IPS DF 4.7 (cell line): Measurements from ENCODE around the gene TMEM213.

ENCODE experiments used
- DNase-seq: peaks from one replicate; pipeline ENCODE4 v3.0.0-alpha.2; 2013; ENCODE audit warnings: low spot score; ENCODE audit errors: extremely low read depth

Gene TMEM213

DNA sequence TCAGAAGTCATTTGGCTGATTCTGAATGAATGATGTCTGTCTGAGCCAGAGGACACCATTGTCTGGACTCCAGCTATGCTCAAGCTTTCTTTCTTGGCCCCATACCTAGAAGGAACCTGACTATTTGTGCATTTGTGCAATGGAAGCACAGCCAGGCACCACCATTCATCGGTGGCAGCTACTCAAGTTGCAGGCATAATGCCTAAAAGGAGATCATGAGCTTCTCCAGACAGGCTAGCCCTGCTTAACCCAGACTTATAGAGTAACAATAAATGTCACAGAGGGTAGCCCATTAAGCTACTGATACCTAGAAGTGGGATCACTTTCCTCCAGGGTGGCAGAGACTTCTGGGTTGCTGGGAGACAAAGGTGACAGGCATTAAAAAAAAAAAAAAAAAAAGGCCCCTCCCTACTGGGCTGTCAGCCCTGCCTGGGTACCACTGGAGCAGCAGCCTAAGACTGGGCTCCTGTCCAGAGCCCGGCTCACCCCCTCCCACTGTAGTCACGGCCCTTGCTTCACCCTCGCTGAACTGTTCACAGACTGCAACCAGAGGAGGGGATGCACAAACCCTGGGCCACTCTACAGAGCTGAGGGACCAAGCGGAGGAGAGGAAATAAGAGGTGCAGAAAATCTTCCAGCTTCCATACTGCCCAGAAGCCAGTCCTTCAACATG is 75.6 kb downstream of the TMEM213 start:
- no peak for DNase-seq

DNA sequence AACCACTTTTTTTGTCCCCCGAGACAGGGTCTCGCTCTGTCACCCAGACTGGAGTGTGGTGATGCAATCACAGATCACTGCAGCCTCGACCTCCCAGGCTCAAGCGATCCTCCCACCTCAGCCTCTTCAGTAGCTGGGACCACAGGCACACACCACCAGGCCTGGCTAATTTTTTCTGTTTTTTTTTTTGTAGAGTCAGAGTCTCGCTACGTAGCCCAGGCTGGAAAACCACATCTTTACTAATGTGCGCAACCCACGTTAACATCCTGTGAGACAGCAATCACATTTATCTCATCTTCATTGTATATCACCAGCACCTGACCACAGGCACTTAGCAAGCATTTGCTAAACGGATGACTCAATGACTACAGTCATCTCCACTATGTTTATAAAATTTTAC is 78.0 kb downstream of the TMEM213 start:
- no peak for DNase-seq

DNA sequence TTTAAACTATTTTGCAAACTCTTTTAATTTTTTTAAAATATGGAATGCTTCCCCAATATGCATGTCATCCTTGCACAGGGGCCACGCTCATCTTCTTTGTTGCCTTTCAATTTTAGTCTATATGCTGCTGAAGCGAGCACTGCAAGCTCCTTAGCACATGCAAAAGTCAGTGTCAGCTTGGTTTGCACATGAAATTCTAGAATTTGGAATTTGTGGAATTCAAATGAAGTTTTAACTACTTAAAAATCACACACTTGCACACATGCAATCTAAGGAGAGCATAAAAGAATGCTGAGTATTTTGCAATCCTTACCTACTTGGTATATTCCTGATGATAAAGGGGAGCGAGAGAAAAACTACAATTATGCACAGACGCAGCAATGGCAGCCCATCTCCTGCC is 78.5 kb downstream of the TMEM213 start:
- no peak for DNase-seq

DNA sequence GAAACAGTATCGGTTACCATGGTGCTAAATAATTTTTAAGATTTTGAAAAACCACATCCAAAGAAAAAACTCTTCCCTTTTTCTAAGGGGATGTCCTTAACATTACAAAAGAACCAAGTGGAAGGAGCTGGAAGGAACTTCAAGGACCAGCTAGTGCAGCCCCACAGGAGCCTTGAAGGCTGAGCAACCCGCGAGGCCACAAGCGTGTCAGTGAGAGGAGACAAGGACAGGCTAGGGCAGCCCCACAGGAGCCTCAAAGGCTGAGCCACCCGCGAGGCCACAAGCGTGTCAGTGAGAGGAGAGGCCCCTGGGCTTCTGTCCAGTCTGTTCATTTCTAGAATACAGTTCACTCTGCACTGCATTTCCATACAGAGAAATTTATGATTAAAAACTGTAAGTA is 80.3 kb downstream of the TMEM213 start:
- DNase-seq = no peak

DNA sequence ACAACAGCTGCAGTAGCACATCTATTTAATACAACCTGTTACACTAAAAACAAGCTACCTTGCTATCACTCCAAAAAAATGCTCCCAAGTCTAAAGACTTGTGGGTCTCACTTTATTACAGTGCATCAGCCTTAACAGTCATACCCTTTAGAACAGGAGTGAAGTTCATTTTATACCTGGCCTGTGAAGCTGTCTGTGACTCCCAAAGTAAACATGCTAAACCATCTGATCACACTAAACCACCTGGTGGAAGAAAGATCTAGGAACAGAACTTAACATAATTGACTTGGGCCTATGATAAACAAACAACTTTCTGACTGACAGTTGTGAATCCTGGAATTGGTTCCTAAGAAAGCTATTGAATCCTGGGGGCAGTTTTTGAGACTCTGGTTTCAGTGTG is 81.1 kb downstream of the TMEM213 start:
- DNase-seq = no peak

DNA sequence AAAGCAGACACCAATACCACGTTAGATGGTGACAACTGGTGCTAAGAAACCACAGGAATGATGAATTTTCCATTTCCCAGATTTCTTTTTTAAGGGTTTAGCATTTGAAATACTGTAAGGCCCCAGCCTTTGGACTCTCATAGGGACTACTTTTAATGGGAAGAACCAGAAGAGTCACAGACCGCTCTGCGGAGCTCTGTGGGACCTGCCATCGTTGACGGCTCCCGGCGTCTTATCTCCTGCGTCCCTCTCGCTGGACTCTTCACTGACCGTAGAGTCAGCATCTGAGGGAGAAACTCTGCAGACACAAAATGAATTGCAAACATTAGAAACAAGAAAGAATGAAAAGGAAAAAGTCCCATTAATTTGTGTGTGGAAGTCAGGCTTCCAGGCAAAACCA is 81.6 kb downstream of the TMEM213 start:
- DNase-seq = no peak

DNA sequence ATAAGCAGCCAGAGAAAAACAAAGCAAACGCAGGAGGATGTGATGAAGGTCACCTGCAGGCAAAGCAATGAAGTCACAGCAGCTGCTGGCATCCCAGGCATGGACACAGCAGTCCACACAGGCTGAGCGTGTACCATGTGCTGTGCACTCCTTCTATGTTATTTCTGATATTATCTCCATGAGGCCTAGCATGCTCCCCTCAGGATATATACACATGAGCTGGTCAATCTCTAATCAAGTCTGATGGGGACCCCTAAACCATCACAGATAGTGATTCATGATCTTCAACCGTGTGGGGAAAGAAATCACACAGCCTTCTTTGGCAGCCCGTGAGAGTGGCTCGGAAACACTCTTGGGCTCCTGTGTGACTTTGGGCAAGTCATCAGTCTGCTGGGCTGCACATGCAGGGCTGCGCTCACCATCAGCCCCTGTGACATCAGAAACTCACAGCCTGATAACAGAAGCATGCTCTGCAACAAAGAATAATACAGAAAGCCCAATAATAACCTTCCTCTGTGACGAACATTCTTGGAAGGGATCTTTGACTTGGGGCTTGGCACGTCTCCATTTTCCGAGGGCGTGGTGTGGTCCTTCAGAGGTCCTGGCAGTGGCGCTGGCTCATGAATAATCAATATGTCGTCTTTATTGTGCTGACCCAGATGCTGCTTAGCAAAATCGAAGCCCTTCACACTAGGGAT is 83.2 kb downstream of the TMEM213 start:
- DNase-seq = no peak

DNA sequence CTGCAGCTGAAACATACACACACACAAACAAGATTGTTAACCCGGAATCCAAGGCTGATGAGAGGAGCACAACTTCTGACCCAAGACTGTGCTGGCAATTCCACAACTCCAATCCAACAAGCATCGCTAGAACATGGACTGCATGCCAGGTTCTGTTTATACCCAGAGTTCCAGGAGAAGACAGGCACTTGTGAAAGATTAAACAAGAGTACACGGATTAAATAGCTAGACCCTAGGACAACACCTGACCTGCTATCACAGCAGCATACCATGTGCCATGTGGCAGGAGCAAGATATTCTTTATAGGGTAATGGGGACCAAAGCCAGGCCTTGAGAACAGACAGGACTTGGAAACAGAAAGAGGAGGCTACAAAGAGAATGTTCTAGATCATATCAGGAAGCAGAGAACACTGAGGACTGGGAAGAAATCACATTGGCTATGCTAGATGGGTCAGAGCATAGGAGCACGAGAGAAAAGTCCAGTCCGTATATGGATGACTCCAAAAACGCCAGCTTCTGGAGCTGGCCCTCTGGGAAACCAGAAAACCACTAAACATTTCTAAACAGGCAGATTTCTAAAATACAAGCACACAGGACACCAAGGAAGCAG is 83.9 kb downstream of the TMEM213 start:
- DNase-seq = no peak

DNA sequence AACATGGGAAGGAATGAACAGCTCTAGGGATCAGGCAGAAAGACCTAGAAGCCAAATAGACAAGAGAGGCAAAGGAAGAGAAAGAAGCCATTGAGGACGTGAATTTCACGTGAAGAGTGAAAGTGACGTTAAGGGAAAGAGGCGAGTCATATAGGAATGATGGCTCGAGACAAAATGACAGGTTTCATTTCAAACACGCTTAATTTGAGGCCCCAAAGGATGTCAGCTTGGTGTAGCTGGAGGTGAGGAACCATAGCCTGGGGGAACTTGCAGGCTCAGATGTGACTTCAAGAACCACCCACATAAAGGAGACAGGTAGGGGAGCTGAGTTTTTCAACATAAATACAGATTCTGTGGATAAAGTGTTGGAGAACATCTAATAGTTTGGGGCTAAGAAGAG is 84.5 kb downstream of the TMEM213 start:
- DNase-seq = no peak

DNA sequence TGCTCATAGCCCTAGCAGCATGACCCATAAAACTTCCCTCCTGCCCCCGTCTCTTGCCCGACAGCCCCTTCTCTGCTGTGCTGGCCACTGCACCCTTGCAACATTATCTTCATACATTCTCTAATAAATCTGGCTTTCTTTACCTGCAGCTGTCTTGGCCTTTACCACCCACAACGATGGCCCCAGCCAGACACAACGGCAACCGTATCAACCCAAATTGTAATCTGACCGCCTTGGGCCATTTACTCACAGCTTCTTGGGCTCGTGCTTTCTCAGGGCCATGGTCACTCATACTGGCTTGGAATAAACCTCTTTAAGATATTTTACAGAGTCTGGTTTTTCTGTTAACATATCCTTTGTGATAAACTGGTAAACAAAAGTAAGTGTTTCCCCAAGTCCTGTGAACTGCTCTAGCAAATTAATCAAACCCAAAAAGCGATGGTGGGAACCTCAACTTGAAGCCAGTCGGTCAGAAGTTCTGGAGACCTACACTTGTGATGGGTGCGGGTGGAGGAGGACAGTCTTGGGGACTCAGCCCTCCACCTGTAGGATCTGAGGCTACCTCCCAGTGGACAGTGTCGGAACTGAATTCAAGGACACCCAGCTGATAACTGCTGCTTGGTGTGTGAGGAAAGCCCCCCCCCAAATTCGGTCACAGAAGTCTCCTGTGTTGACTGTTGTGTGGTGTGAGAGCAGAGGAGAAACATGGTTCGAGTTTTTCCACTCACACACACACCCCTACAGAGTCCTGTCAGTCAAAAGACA is 87.8 kb downstream of the TMEM213 start:
- DNase-seq = no peak

DNA sequence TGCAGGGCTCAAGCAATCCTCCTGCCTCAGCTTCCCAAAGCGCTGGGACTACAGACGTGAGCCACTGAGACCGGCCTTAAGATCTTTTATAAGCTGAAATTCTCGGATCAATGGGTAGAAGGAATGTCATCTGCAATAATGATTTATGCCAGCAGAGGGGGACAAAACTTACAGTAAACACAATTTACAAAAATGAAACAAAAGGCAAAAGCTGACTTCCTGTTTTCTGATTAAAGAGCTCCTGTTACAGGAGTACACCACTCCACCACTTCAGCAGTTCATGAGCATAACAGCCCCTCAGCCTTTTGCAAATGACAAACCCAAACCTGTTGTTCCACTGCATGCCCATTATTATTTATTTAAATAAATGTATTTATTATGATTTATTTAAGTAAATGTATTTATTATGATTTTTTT is 88.7 kb downstream of the TMEM213 start:
- DNase-seq = no peak

DNA sequence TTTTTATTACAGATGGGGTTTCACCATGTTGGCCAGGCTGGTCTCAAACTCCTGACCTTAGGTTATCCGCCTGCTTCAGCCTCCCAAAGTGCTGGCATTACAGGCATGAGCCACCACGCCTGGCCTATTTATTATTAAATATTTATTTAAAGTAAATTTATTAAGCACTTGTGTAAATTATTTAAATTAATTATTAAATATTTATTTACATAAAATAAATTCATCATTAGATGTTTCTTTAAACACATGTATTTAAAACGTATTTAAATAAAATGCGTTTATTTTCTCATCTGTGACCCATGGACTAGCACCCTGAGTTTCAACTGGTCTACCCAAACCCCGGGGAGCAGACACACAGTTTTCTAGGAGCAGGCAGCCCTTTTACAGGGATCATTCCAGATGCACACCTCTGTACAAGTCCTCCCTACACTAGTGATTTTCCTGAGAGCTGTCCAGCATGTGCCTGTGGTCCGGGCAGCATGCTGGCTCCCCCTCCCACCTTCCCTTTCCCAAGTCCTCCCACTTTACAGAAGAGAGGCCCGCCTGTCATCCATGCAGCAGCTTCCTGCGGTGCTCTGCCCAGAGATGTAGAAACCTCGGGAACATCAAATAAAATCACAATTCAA is 89.4 kb downstream of the TMEM213 start:
- no peak for DNase-seq
